Measurements from ENCODE around the gene KCNC1. TPM values are rescaled to one million over a fixed set of nuclear protein-coding genes. Genes with fewer than 3 reads are reported as not detected.

Gene KCNC1
- total and polyA plus RNA-seq, 9 of the 15 experiments (the other 6 are each of a cell fraction or from before 2014, with no cell fraction given): 0.05 to 0.08 TPM; not detected in 7

- no peak for TF ChIP-seq REST (IDR thresholded peaks at IDR 0.05; ENCODE audit: borderline replicate concordance)
- no peak for TF ChIP-seq REST (CRISPR knock-in tag; IDR thresholded peaks at IDR 0.05; ENCODE audit: low read depth)
- no peak for TF ChIP-seq ETS1 (conservative IDR thresholded peaks at IDR 0.05; ENCODE audit: control insufficient read depth, low read depth, low read length)
- TF ChIP-seq KAT7 (CRISPR knock-in tag; IDR thresholded peaks at IDR 0.05; ENCODE audit: borderline replicate concordance): no peak
Measured at GRCh38 chr11:17686231-17686980, 48.2 kb upstream of the KCNC1 start (continued).

Measured in K562 (cell line).